Measurements from ENCODE around the gene FRYL.
A peak's percentile ranks its signal among the peaks of the same experiment; 100 is the strongest.

The FRYL gene

GRCh38 chr4:48564151-48564550, 215.9 kb downstream of the FRYL start:
- DNase-seq (ENCODE audit: low read depth in 1 of 2, low spot score in 1 of 2): no peak

GRCh38 chr4:48558819-48559218, 221.3 kb downstream of the FRYL start:
- DNase-seq (ENCODE audit: low read depth in 1 of 2, low spot score in 1 of 2): no peak

GRCh38 chr4:48558026-48558425, 222.1 kb downstream of the FRYL start:
- DNase-seq (ENCODE audit: low read depth in 1 of 2, low spot score in 1 of 2): no peak

GRCh38 chr4:48557478-48557877, 222.6 kb downstream of the FRYL start:
- DNase-seq (ENCODE audit: low read depth in 1 of 2, low spot score in 1 of 2): no peak

- no peak for DNase-seq (ENCODE audit: low read depth in 1 of 2, low spot score in 1 of 2)
Measured at GRCh38 chr4:48556268-48556667, 223.8 kb downstream of the FRYL start.

GRCh38 chr4:48554606-48555005, 225.5 kb downstream of the FRYL start:
- DNase-seq (ENCODE audit: low read depth in 1 of 2, low spot score in 1 of 2): no peak

- DNase-seq (ENCODE audit: low read depth in 1 of 2, low spot score in 1 of 2): no peak
Measured at GRCh38 chr4:48553720-48554119, 226.4 kb downstream of the FRYL start.

- peak in 1 of 2 donors; percentile 14 for DNase-seq (ENCODE audit: low read depth in 1 of 2, low spot score in 1 of 2)
Measured at GRCh38 chr4:48546336-48546735, 233.7 kb downstream of the FRYL start.

- DNase-seq (ENCODE audit: low read depth in 1 of 2, low spot score in 1 of 2): no peak
Measured at GRCh38 chr4:48543796-48544195, 236.3 kb downstream of the FRYL start.

- no peak for DNase-seq (ENCODE audit: low read depth in 1 of 2, low spot score in 1 of 2)
Measured at GRCh38 chr4:48542888-48543287, 237.2 kb downstream of the FRYL start.

GRCh38 chr4:48539597-48539996, 240.5 kb downstream of the FRYL start:
- no peak for DNase-seq (ENCODE audit: low read depth in 1 of 2, low spot score in 1 of 2)

- DNase-seq (ENCODE audit: low read depth in 1 of 2, low spot score in 1 of 2): no peak
Measured at GRCh38 chr4:48538358-48538757, 241.7 kb downstream of the FRYL start.

- no peak for DNase-seq (ENCODE audit: low read depth in 1 of 2, low spot score in 1 of 2)
Measured at GRCh38 chr4:48526406-48526805, 253.7 kb downstream of the FRYL start.

- no peak for DNase-seq (ENCODE audit: low read depth in 1 of 2, low spot score in 1 of 2)
Measured at GRCh38 chr4:48518143-48518542, 261.9 kb downstream of the FRYL start.

GRCh38 chr4:48509543-48509942, 270.5 kb downstream of the FRYL start:
- DNase-seq (ENCODE audit: low read depth in 1 of 2, low spot score in 1 of 2): no peak

GRCh38 chr4:48506716-48507115, 273.4 kb downstream of the FRYL start:
- no peak for DNase-seq (ENCODE audit: low read depth in 1 of 2, low spot score in 1 of 2)

- no peak for DNase-seq (ENCODE audit: low read depth in 1 of 2, low spot score in 1 of 2)
Measured at GRCh38 chr4:48504352-48504751, 275.7 kb downstream of the FRYL start.

GRCh38 chr4:48504026-48504330, 276.1 kb downstream of the FRYL start:
- DNase-seq (ENCODE audit: low read depth in 1 of 2, low spot score in 1 of 2): no peak

- no peak for DNase-seq (ENCODE audit: low read depth in 1 of 2, low spot score in 1 of 2)
Measured at GRCh38 chr4:48503233-48504025, 276.6 kb downstream of the FRYL start.

GRCh38 chr4:48499551-48500066, 280.5 kb downstream of the FRYL start:
- no peak for DNase-seq (ENCODE audit: low read depth in 1 of 2, low spot score in 1 of 2)

- no peak for DNase-seq (ENCODE audit: low read depth in 1 of 2, low spot score in 1 of 2)
Measured at GRCh38 chr4:48498895-48499294, 281.2 kb downstream of the FRYL start.

GRCh38 chr4:48495941-48496340, 284.1 kb downstream of the FRYL start:
- DNase-seq (ENCODE audit: low read depth in 1 of 2, low spot score in 1 of 2): no peak

GRCh38 chr4:48493452-48494100, 286.5 kb downstream of the FRYL start:
- DNase-seq (ENCODE audit: low read depth in 1 of 2, low spot score in 1 of 2): no peak

All from activated CD4-positive, alpha-beta T cell treated with anti-CD3 and anti-CD28 coated beads, Interleukin-2, amount 50 U/mL, for 24 hours (primary cell).